Right renal pelvis (tissue), 4 donors: ENCODE measurements around the gene COL23A1. TPM values are rescaled to one million over a fixed set of nuclear protein-coding genes. Genes with fewer than 3 reads are reported as not detected.

Experiments used
- DNase-seq, 4 donors: peaks; one replicate each; pipeline ENCODE4 v3.0.0-alpha.2; 2013; ENCODE audit warnings: low read depth in 4 of 4, low spot score in 3 of 4, missing footprints in 1 of 4
- polyA plus RNA-seq, 4 donors: library from polyadenylated mRNA; unstranded; fragments of 120-200 nt; gene quantifications; one replicate each; pipeline ENCODE4 v1.2.1, GENCODE V29; 2013; ENCODE audit not compliant: insufficient read length in 4 of 4

The COL23A1 gene
- polyA plus RNA-seq, 4 donors = 5.7 to 8.2 (median 6.4) TPM

DNA sequence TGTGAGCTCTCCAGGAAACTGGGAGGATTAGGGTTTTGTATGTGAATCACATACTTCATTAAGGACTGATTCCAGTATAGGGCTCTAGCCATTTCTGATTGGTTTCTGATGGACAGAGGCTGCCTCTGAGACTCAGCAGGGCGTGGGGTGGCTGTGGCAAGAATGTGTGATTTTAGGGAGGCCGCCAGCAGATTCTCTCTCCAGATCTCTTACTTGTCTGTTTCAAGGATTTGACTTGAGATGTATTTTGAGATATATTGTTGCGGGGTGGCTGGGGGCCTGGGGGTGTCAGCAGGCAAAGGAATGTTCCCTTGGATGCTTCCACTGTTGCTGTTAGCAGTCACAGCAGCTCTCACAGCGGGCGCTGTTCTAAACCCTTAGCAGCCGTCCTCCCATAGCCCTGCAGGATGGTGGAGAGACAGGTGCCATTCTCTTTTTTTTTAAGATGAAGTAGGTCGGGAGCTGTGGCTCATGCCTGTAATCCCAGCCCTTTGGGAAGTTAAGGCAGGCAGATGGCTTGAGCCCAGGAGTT lies 393.8 kb downstream of the COL23A1 start:
- DNase-seq = no peak

DNA sequence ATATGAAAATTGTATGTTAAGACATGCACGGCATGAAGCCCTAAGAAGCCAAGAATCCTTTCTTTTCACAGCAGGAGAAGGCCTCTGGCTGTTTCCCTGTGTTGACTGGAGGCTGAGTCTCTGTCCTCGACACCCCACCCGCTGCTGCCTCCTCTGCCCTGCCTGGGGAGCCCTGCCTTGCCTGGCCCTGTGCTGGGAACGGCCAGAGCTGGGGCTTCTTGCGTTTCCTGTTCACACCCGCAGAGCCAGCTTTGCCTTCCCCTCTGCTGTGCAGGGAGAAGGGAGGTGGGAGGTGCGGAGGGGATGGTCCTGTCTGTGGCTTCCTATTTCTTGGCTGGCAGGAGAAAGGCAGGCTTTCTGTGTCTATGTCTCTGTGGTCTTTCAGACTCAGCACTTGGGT lies 396.2 kb downstream of the COL23A1 start:
- DNase-seq = no peak

DNA sequence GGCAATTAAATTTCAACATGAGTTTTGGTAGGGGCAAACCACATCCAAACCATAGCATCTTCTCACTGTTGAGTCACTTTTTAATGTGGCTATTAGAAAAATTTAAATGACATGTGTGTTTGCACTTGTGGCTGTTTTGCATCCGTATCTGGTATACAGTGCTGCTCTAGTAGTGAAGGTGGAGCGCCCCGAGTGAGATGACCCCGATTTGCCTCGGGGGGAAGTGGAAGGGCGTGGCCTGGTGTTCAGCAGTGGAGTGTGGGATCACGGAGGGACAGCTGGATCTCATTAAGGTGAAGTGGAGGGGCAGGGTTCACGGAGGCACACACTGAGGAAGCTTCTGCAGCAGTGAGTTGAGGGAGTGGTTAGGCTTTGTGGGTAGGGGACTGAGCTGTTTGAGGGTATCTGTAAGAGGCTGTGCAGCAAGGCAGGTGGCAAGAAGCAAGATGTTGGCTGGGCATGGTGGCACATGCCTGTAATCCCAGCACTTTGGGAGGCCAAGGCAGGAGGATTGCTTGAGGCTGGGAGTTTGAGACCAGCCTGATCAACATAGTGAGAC lies 396.9 kb downstream of the COL23A1 start:
- DNase-seq = no peak

DNA sequence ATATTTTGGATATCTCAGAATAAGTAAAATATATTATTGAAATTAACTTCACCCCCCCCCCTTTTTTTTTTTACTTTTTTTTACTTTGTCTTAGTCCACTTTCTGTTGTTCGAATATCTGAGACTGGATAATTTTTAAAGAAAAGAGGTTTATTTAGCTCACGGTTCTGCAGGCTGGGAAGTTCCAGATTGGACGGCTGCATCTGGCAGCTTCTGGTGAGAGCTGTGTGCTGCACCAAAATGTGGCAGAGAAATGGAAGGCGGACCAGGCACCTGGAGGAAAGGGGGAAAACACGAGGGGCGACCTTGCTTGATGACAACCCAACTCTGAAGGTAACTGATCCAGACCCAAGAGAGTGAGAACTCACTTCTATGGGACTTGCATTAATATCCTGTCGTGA lies 397.4 kb downstream of the COL23A1 start:
- no peak for DNase-seq

DNA sequence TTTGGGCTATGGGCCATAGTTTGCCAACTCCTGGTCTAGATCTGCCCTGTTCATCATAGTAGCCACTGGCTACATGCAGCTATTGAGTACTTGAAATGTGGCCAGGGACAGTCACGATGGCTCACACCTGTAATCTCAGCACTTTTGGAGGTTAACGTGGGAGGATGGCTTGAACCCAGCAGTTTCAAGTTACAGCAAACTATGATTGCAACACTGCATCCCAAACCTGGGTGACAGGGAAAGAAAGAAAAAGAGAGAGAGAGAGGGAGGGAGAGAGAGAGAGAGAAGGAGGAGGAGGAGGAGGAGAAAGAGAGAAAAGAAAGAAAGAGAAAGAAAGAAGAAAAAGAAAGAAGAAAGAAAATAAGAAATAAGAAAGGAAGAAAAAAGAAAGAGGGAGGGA lies 397.9 kb downstream of the COL23A1 start:
- no peak for DNase-seq

DNA sequence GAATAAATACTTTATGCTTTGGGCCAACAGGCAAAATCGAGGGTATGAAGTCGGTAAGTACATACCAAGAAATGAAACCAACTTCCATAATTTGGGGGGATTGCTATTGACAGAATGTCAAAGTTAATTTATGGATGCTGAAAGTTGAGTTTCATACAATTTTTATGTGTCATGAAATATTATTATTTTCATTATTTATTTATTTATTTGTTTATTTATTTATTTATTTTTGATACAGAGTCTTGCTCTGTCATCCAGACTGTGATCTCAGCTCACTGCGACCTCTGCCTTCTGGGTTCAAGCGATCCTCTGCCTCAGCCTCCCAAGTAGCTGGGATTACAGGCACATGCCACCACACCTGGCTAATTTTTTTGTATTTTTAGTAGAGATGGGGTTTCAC lies 398.5 kb downstream of the COL23A1 start:
- DNase-seq = no peak

DNA sequence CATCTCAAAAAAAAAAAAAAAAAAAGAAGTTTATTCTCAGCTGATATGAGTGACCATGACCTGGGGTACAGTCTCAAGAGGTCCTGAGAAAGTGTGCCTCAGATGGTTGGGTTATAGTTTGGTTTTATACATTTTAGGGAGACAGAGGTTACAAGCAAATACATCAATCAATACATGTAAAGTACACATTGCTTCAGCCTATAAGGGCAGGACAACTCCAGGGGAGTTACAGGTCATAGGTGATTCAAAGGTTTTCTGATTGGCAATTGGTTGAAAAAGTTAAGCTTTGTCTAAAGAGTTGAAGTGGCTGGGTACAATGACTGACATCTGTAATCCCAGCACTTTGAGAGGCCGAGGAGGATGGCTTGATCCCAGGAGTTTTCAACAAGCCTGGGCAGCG lies 400.8 kb downstream of the COL23A1 start:
- DNase-seq = no peak

Other genes starting within 250 kb of the COL23A1 start
- 10 to 100 TPM; 53.4 to 73.3 (median 69.8) TPM for gene CLK4, start 36.7 kb upstream of the COL23A1 start, polyA plus RNA-seq
- 10 to 100 TPM; 19.1 to 26.2 (median 24.8) TPM for gene ZNF354A, start 140.3 kb upstream of the COL23A1 start, polyA plus RNA-seq